ENCODE results near the gene ARHGAP30. TPM values are rescaled to one million over a fixed set of nuclear protein-coding genes. Genes with fewer than 3 reads are reported as not detected.
"Not testable (repeated sequence)": the region's sequence is repeated elsewhere in the genome, so short reads cannot be mapped to it uniquely, and the experiment has no call there.

ARHGAP30 gene
- polyA plus RNA-seq, 4 donors = 2.2 to 3.8 (median 2.3) TPM

GRCh38 chr1:161073474-161074121, 3.9 kb upstream of the ARHGAP30 start:
- no peak for DNase-seq (ENCODE audit: low read depth in 4 of 4, low spot score in 3 of 4)

- DNase-seq (ENCODE audit: low read depth in 4 of 4, low spot score in 3 of 4) = no peak
Measured at GRCh38 chr1:161072751-161073449, 3.2 kb upstream of the ARHGAP30 start.

GRCh38 chr1:161071886-161072371, 2.2 kb upstream of the ARHGAP30 start:
- no peak for DNase-seq (ENCODE audit: low read depth in 4 of 4, low spot score in 3 of 4)

- no peak for DNase-seq (ENCODE audit: low read depth in 4 of 4, low spot score in 3 of 4)
Measured at GRCh38 chr1:161070761-161071160, 1.1 kb upstream of the ARHGAP30 start.

- no peak for DNase-seq (ENCODE audit: low read depth in 4 of 4, low spot score in 3 of 4)
Measured at GRCh38 chr1:161069241-161069640, 450 bp downstream of the ARHGAP30 start.

GRCh38 chr1:161068306-161069234, 1.1 kb downstream of the ARHGAP30 start:
- DNase-seq (ENCODE audit: low read depth in 4 of 4, low spot score in 3 of 4) = no peak

- no peak for DNase-seq (ENCODE audit: low read depth in 4 of 4, low spot score in 3 of 4)
Measured at GRCh38 chr1:161066694-161067093, 3.0 kb downstream of the ARHGAP30 start.

- DNase-seq (ENCODE audit: low read depth in 4 of 4, low spot score in 3 of 4) = not testable (repeated sequence)
Measured at GRCh38 chr1:161065681-161066080, 4.0 kb downstream of the ARHGAP30 start.

GRCh38 chr1:161063936-161064335, 5.8 kb downstream of the ARHGAP30 start:
- not testable (repeated sequence) for DNase-seq (ENCODE audit: low read depth in 4 of 4, low spot score in 3 of 4)

GRCh38 chr1:161061419-161061818, 8.3 kb downstream of the ARHGAP30 start:
- no peak for DNase-seq (ENCODE audit: low read depth in 4 of 4, low spot score in 3 of 4)

GRCh38 chr1:161059293-161059692, 10.4 kb downstream of the ARHGAP30 start:
- no peak for DNase-seq (ENCODE audit: low read depth in 4 of 4, low spot score in 3 of 4)

- DNase-seq (ENCODE audit: low read depth in 4 of 4, low spot score in 3 of 4) = no peak
Measured at GRCh38 chr1:161054805-161055204, 14.9 kb downstream of the ARHGAP30 start.

GRCh38 chr1:161054232-161054631, 15.5 kb downstream of the ARHGAP30 start:
- DNase-seq (ENCODE audit: low read depth in 4 of 4, low spot score in 3 of 4) = no peak

GRCh38 chr1:161052899-161053298, 16.8 kb downstream of the ARHGAP30 start:
- DNase-seq (ENCODE audit: low read depth in 4 of 4, low spot score in 3 of 4) = no peak

GRCh38 chr1:161051219-161051618, 18.5 kb downstream of the ARHGAP30 start:
- no peak for DNase-seq (ENCODE audit: low read depth in 4 of 4, low spot score in 3 of 4)

- no peak for DNase-seq (ENCODE audit: low read depth in 4 of 4, low spot score in 3 of 4)
Measured at GRCh38 chr1:161048949-161049722, 20.6 kb downstream of the ARHGAP30 start.

- no peak for DNase-seq (ENCODE audit: low read depth in 4 of 4, low spot score in 3 of 4)
Measured at GRCh38 chr1:161047436-161048420, 22.0 kb downstream of the ARHGAP30 start.

GRCh38 chr1:161046605-161047228, 23.0 kb downstream of the ARHGAP30 start:
- DNase-seq (ENCODE audit: low read depth in 4 of 4, low spot score in 3 of 4) = no peak
